ENCODE results near the gene NOTCH2. TPM values are rescaled to one million over a fixed set of nuclear protein-coding genes. Genes with fewer than 3 reads are reported as not detected.
"Not testable (repeated sequence)": the region's sequence is repeated elsewhere in the genome, so short reads cannot be mapped to it uniquely, and the experiment has no call there.

The NOTCH2 gene
- total RNA-seq: 34.8 TPM
- long read RNA-seq, partial matches to known transcripts: 3 of 8 reads
- long read RNA-seq, other reads (novel, unspliced or antisense): 5 of 8 reads

GRCh38 chr1:120069067-120069919, at the start of gene NOTCH2:
NOTCH2 (minus strand) TSS chr1:120069662; CDS start chr1:120069406, 256 bp downstream.
- intact Hi-C loops (cut with DNase I): not testable (repeated sequence)
- DNase-seq (ENCODE audit: low spot score): peak; percentile 82

- intact Hi-C loops (cut with DNase I); DNase-seq (ENCODE audit: low spot score): not testable (repeated sequence)
Observed at GRCh38 chr1:120117371-120118177, 48.1 kb upstream of the NOTCH2 start.

GRCh38 chr1:120116094-120116493, 46.6 kb upstream of the NOTCH2 start:
- DNase-seq (ENCODE audit: low spot score); intact Hi-C loops (cut with DNase I): not testable (repeated sequence)

- intact Hi-C loops (cut with DNase I); DNase-seq (ENCODE audit: low spot score): not testable (repeated sequence)
Observed at GRCh38 chr1:120113134-120113533, 43.7 kb upstream of the NOTCH2 start.

GRCh38 chr1:120112212-120112611, 42.8 kb upstream of the NOTCH2 start:
- intact Hi-C loops (cut with DNase I); DNase-seq (ENCODE audit: low spot score): not testable (repeated sequence)

GRCh38 chr1:120111771-120112170, 42.3 kb upstream of the NOTCH2 start:
- intact Hi-C loops (cut with DNase I); DNase-seq (ENCODE audit: low spot score): not testable (repeated sequence)

GRCh38 chr1:120111008-120111407, 41.5 kb upstream of the NOTCH2 start:
- DNase-seq (ENCODE audit: low spot score); intact Hi-C loops (cut with DNase I): not testable (repeated sequence)

GRCh38 chr1:120109656-120110055, 40.2 kb upstream of the NOTCH2 start:
- intact Hi-C loops (cut with DNase I); DNase-seq (ENCODE audit: low spot score): not testable (repeated sequence)

GRCh38 chr1:120109180-120109579, 39.7 kb upstream of the NOTCH2 start:
- intact Hi-C loops (cut with DNase I); DNase-seq (ENCODE audit: low spot score): not testable (repeated sequence)

GRCh38 chr1:120105288-120105687, 35.8 kb upstream of the NOTCH2 start:
- intact Hi-C loops (cut with DNase I); DNase-seq (ENCODE audit: low spot score): not testable (repeated sequence)

GRCh38 chr1:120103768-120104167, 34.3 kb upstream of the NOTCH2 start:
- intact Hi-C loops (cut with DNase I); DNase-seq (ENCODE audit: low spot score): not testable (repeated sequence)

GRCh38 chr1:120101593-120101992, 32.1 kb upstream of the NOTCH2 start:
- intact Hi-C loops (cut with DNase I); DNase-seq (ENCODE audit: low spot score): not testable (repeated sequence)

- intact Hi-C loops (cut with DNase I): not testable (repeated sequence)
Observed at GRCh38 chr1:120100590-120100989, 31.1 kb upstream of the NOTCH2 start.

GRCh38 chr1:120098986-120099759, 29.7 kb upstream of the NOTCH2 start:
- DNase-seq (ENCODE audit: low spot score): not testable (repeated sequence)

More at GRCh38 chr1:120100590-120100989, 31.1 kb upstream of the NOTCH2 start:
- DNase-seq (ENCODE audit: low spot score): not testable (repeated sequence)

GRCh38 chr1:120096981-120097545, 27.6 kb upstream of the NOTCH2 start:
- DNase-seq (ENCODE audit: low spot score); intact Hi-C loops (cut with DNase I): not testable (repeated sequence)

More at GRCh38 chr1:120098986-120099759, 29.7 kb upstream of the NOTCH2 start:
- intact Hi-C loops (cut with DNase I): not testable (repeated sequence)

- not testable (repeated sequence) for DNase-seq (ENCODE audit: low spot score)
Observed at GRCh38 chr1:120093548-120094181, 24.2 kb upstream of the NOTCH2 start.

GRCh38 chr1:120092232-120093218, 23.1 kb upstream of the NOTCH2 start:
- intact Hi-C loops (cut with DNase I); DNase-seq (ENCODE audit: low spot score): not testable (repeated sequence)

More at GRCh38 chr1:120093548-120094181, 24.2 kb upstream of the NOTCH2 start:
- intact Hi-C loops (cut with DNase I): not testable (repeated sequence)
